Stimulated activated CD4-positive, alpha-beta T cell treated with anti-CD3 and anti-CD28 coated beads, TNF-alpha, amount 100 ng/mL, for 4 hours (primary cell): ENCODE data around the gene TTC32.
"Not testable (repeated sequence)": the region's sequence is repeated elsewhere in the genome, so short reads cannot be mapped to it uniquely, and the experiment has no call there.

Experiments
- DNase-seq, 3 experiments: peaks; one replicate each; pipeline ENCODE4 v3.0.0-alpha.2; 2020; ENCODE audit warnings: low read depth in 3 of 3

The TTC32 gene

GRCh38 chr2:19899985-19900930, 1.5 kb downstream of the TTC32 start:
- DNase-seq, result no peak

DNA sequence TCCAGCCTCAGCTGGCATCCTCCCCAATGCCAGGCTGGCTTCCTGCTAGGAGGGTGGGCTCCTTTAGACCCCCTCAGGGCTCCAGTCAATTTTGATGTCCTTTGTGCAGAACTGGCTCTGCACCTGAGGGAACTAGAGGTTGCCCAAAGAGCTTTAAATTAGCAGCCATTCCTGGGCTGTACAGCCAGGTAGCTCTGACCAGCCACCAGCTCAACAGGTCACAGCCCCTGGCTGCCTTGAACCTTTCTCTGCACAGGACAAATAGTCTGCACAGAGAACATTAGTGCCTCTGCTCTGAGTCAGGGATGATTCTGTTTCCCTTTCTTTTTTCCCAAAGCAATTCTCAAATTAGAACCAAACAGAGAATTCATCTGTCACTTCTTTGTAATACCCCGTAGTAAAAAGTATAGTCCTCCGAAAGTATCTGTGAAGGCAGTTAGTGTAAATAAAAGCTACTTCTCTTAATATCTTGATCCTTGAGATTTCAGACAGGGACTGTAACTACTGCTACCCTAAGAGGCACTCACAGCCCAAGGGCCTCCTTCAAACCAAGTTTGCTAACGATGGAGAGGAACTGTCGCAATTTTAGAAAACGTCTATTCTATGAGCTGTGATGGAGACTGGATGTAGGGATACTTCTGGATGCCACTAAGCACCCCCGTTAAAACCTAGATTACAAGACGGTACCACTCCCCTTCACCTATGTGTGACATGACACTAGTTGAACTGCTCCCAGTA, 3.0 kb downstream of the TTC32 start:
- DNase-seq, result no peak

DNA sequence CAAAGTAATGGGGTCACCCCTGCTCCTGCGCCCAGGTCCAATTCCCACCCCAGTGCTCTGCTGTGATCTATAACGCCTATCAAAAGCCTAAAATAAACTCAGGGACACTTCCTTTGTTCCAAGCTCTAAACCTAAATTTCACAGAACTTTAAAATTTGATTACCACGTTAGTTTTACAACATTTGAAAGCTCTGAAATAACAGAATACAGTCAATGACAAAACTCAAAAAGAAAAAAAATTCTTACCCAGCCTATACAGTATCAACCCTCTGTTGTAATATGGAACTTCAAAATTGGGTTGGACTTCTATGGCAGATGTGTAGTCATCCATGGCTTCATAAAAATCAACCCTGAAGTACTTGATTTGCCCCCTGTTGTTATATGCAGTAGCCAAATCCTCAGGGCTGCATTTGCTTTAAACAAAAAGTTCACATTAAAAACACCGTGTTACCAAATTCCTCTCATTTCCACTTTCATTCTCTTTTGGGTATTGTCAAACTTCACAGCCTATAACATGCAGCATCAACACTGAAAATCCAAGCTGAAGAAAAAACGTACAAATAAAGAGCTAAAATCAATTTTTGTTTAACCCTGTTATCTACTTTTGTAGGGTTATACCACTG, 4.0 kb downstream of the TTC32 start:
- no peak for DNase-seq

GRCh38 chr2:19895535-19895934, 6.2 kb downstream of the TTC32 start:
- DNase-seq, result no peak

GRCh38 chr2:19894134-19894792, 7.5 kb downstream of the TTC32 start:
- DNase-seq, result no peak

- DNase-seq, result no peak
Measured at GRCh38 chr2:19893520-19894133, 8.2 kb downstream of the TTC32 start.

GRCh38 chr2:19891971-19892370, 9.8 kb downstream of the TTC32 start:
- not testable (repeated sequence) for DNase-seq

DNA sequence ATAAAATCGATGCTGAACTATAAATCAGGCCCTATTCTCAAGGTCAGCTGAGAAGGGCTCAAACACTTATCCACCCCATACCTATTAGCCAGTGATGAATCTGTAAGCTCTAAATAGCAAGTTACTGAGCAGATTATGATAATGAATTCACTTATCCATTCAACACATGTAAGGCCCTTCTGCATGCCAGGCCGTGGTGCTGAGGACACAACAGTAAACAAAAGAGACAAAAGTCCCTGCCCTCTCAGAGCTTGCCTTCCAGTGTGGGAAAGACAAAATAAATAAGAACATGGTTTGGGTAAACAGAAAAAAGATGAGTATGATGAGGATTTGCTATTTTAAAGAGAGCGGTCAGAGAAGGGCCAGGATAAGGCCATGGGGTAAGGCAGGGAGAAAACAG, 11.7 kb downstream of the TTC32 start:
- no peak for DNase-seq

- no peak for DNase-seq
Measured at GRCh38 chr2:19888831-19889230, 13.0 kb downstream of the TTC32 start.

DNA sequence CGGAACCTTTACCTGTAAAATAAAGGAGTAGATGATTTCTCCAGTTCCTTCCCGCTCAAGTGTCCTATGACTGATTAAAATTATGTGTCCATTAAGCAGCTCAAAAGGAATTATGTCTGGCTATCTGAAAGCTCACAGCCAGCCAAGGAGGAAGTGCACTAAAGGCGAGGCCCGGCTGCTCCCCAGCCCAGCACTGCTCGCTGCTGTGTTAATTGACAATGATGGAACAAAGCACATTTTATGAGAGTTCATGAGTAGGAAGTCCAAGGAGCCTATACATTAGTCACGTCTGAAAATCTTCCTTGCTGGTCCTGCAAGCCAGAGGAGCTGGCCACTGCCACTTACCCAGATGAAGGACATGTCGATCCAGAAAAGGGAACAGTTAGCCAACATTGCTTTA, 14.3 kb downstream of the TTC32 start:
- no peak for DNase-seq

DNA sequence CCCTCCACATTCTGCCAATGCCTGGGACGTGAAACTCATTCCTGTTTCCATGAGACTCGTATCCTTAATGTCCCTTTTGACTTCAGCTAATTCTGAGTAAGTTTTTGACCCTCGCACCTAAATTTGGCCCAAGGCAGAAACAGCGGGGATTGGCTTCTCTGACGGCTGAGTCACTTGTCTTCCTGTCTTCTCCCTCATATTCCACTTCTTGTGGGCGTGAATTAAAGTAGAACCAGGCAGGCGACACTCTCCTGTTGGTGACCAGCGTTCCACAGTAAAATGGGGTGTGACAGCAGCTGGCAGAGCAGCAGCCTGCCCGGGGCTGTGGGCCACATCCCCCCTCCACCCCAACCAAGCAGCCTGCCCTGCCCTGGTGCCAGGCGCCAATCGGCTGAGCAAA, 15.5 kb downstream of the TTC32 start:
- DNase-seq, result no peak

- DNase-seq, result no peak
Measured at GRCh38 chr2:19885791-19886190, 16.0 kb downstream of the TTC32 start.

GRCh38 chr2:19883971-19884720, 17.6 kb downstream of the TTC32 start:
- no peak for DNase-seq

DNA sequence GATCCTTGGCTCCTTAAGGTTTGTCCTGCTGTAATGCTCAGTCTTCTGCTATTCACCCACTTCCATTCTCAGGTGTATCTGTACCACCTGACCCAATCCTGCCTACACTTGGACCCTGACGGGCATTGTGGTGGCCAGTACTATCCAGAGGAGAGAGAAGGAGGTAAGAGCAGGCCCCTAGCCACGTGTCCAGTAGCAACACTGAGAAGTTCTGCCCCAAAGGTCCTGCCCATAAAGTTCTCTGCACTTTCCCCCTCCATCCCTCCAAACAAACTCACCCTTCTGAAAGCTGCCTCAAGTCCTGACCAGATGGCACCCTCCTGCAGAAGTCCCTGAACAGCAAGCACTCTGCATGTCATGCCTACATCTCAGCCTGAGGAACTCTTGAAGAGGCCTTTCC, 18.3 kb downstream of the TTC32 start:
- DNase-seq, result no peak

GRCh38 chr2:19882286-19882685, 19.5 kb downstream of the TTC32 start:
- no peak for DNase-seq

- no peak for DNase-seq
Measured at GRCh38 chr2:19881908-19882265, 19.9 kb downstream of the TTC32 start.

DNA sequence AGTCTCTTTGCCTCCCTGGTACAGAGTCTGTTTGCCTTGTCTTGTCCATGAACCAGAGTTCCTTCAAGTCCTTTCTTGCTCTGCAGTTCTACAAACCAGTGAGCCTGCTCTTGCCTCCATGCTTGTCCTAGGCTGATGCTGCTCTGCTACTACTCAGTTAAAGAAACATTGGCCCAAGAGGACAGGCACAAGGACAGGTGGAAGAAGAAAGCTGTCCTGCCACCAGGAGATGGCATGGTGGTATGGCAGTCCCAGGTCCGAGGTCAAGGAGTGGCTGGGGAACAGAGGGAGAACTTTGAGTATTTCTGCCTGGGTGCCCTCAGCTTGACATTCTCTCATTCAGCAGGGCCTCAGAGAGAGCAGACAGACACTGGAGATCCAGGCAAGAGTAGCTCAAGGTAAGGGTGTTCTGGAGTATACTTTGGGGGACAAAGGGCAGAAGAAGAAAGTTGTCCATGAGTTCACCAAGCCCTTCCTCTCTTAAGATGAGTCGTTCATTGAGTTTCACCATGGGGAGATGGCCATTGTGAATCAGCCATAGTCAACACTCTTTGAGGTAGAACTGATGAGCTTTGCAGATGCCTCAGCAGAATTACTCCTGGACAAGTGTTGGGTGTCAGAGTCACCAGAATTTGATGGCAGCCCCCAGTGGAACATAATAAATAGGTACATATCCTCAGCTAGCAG, 20.4 kb downstream of the TTC32 start:
- no peak for DNase-seq

DNA sequence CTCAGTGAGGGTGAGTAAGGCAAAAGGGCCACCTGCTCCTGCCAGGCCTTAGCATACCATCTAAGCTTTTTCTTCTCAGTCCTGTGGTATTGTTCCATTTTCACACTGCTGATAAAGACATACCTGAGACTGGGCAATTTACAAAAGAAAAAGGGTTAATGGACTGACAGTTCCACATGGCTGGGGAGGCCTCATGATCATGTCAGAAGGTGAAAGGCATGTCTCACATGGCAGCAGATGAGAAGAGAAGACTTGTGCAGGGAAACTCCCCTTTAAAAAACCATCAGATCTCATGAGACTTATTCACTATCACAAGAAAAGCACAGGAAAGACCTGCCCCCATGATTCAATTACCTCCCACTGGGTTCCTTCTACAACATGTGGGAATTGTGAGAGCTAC, 21.6 kb downstream of the TTC32 start:
- not testable (repeated sequence) for DNase-seq

- DNase-seq, result no peak
Measured at GRCh38 chr2:19879120-19879519, 22.7 kb downstream of the TTC32 start.
